Panc1 (cell line): ENCODE data around the gene SLC5A9.

ENCODE experiments used
- TCF7L2 ChIP-seq: IDR thresholded peaks from 2 replicates; pipeline ENCODE4 v1.6.1; 2011; ENCODE audit warnings: mild to moderate bottlenecking, low read depth, low read length, inconsistent platforms
- TF ChIP-seq, protein P1 (sequence below): fragments of 450-650 bp; IDR thresholded peaks from 2 replicates; pipeline ENCODE4 v1.5.1; 2017; ENCODE audit warnings: mild to moderate bottlenecking

DNA sequence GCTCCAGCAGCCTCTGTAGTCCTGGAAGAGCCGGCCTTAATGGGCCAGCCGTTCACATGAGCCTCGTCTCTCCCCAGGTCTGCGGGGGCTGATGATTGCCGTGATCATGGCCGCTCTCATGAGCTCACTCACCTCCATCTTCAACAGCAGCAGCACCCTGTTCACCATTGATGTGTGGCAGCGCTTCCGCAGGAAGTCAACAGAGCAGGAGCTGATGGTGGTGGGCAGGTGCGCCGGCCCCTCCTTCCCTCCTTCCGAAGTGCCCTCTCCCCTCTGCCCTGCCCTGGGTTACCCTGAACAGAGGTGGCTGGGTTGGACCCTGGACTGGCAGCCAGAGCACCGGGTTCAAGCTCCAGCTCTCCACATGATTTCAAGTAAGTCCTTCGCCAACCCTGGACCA, 13.1 kb downstream of the SLC5A9 start:
- TF ChIP-seq, protein P1, sequence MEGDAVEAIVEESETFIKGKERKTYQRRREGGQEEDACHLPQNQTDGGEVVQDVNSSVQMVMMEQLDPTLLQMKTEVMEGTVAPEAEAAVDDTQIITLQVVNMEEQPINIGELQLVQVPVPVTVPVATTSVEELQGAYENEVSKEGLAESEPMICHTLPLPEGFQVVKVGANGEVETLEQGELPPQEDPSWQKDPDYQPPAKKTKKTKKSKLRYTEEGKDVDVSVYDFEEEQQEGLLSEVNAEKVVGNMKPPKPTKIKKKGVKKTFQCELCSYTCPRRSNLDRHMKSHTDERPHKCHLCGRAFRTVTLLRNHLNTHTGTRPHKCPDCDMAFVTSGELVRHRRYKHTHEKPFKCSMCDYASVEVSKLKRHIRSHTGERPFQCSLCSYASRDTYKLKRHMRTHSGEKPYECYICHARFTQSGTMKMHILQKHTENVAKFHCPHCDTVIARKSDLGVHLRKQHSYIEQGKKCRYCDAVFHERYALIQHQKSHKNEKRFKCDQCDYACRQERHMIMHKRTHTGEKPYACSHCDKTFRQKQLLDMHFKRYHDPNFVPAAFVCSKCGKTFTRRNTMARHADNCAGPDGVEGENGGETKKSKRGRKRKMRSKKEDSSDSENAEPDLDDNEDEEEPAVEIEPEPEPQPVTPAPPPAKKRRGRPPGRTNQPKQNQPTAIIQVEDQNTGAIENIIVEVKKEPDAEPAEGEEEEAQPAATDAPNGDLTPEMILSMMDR: no peak
- no peak for TF ChIP-seq TCF7L2
